22Rv1 (cell line): Measurements from ENCODE around the gene POM121.
"Not testable (repeated sequence)": the region's sequence is repeated elsewhere in the genome, so short reads cannot be mapped to it uniquely, and the experiment has no call there.

Experiments
- CTCF ChIP-seq: fragments of 450-650 bp; IDR thresholded peaks from 2 replicates; pipeline ENCODE4 v1.5.1; 2017; ENCODE audit warnings: mild to moderate bottlenecking
- ZFX ChIP-seq: fragments of 450-650 bp; IDR thresholded peaks from 2 replicates; pipeline ENCODE4 v1.6.1; 2017; ENCODE audit warnings: antibody characterized with exemption, borderline replicate concordance

GRCh38 chr7:72954563-72955198 lies 29.8 kb downstream of the POM121 start:
- TF ChIP-seq CTCF, ZFX: not testable (repeated sequence)
